Measurements from ENCODE around the gene MAST2.
"Not testable (repeated sequence)": the region's sequence is repeated elsewhere in the genome, so short reads cannot be mapped to it uniquely, and the experiment has no call there.

Gene MAST2

GRCh38 chr1:45894331-45894730 lies 90.9 kb downstream of the MAST2 start:
- DNase-seq (ENCODE audit: low spot score): no peak

- DNase-seq (ENCODE audit: low spot score): no peak
Observed at GRCh38 chr1:45894921-45895320, 91.5 kb downstream of the MAST2 start.

- no peak for DNase-seq (ENCODE audit: low spot score)
Observed at GRCh38 chr1:45895406-45895805, 92.0 kb downstream of the MAST2 start.

- no peak for DNase-seq (ENCODE audit: low spot score)
Observed at GRCh38 chr1:45906883-45907282, 103.5 kb downstream of the MAST2 start.

GRCh38 chr1:45908611-45909140 lies 105.3 kb downstream of the MAST2 start:
- no peak for DNase-seq (ENCODE audit: low spot score)

- DNase-seq (ENCODE audit: low spot score): no peak
Observed at GRCh38 chr1:45911634-45912033, 108.2 kb downstream of the MAST2 start.

- no peak for DNase-seq (ENCODE audit: low spot score)
Observed at GRCh38 chr1:45913183-45913683, 109.8 kb downstream of the MAST2 start.

GRCh38 chr1:45913731-45914501 lies 110.5 kb downstream of the MAST2 start:
- no peak for DNase-seq (ENCODE audit: low spot score)

- DNase-seq (ENCODE audit: low spot score): no peak
Observed at GRCh38 chr1:45914836-45915235, 111.4 kb downstream of the MAST2 start.

GRCh38 chr1:45922374-45922773 lies 119.0 kb downstream of the MAST2 start:
- no peak for DNase-seq (ENCODE audit: low spot score)

- no peak for DNase-seq (ENCODE audit: low spot score)
Observed at GRCh38 chr1:45922813-45923212, 119.4 kb downstream of the MAST2 start.

GRCh38 chr1:45923343-45923742 lies 119.9 kb downstream of the MAST2 start:
- no peak for DNase-seq (ENCODE audit: low spot score)

- DNase-seq (ENCODE audit: low spot score): no peak
Observed at GRCh38 chr1:45924736-45925135, 121.3 kb downstream of the MAST2 start.

GRCh38 chr1:45925728-45926287 lies 122.4 kb downstream of the MAST2 start:
- no peak for DNase-seq (ENCODE audit: low spot score)

- DNase-seq (ENCODE audit: low spot score): no peak
Observed at GRCh38 chr1:45926330-45926729, 122.9 kb downstream of the MAST2 start.

- DNase-seq (ENCODE audit: low spot score): not testable (repeated sequence)
Observed at GRCh38 chr1:45927231-45927915, 124.0 kb downstream of the MAST2 start.

GRCh38 chr1:45928486-45929205 lies 125.2 kb downstream of the MAST2 start:
- DNase-seq (ENCODE audit: low spot score): no peak

GRCh38 chr1:45929257-45929687 lies 125.9 kb downstream of the MAST2 start:
- DNase-seq (ENCODE audit: low spot score): peak; percentile 49

GRCh38 chr1:45930258-45931150 lies 127.1 kb downstream of the MAST2 start:
- no peak for DNase-seq (ENCODE audit: low spot score)

- DNase-seq (ENCODE audit: low spot score): not testable (repeated sequence)
Observed at GRCh38 chr1:45932205-45932604, 128.8 kb downstream of the MAST2 start.

- no peak for DNase-seq (ENCODE audit: low spot score)
Observed at GRCh38 chr1:45934947-45935346, 131.5 kb downstream of the MAST2 start.

Data from SW480 (cell line).